NCI-H2196 (cell line): Measurements from ENCODE around the gene CHSY1.

ENCODE experiments used
- DNase-seq: peaks from one replicate; lab custom pipeline; 2025; ENCODE audit not compliant: unreplicated experiment; lab: John Stamatoyannopoulos, UW

The CHSY1 gene

GRCh38 chr15:101173233-101174119 lies 78.4 kb downstream of the CHSY1 start:
- DNase-seq, result no peak

GRCh38 chr15:101172501-101173071 lies 79.3 kb downstream of the CHSY1 start:
- DNase-seq, result no peak

GRCh38 chr15:101171954-101172353 lies 79.9 kb downstream of the CHSY1 start:
- DNase-seq, result no peak

GRCh38 chr15:101170568-101171350 lies 81.1 kb downstream of the CHSY1 start:
- DNase-seq, result no peak

GRCh38 chr15:101169495-101170071 lies 82.3 kb downstream of the CHSY1 start:
- no peak for DNase-seq

GRCh38 chr15:101168898-101169494 lies 82.9 kb downstream of the CHSY1 start:
- DNase-seq, result no peak

GRCh38 chr15:101168463-101168824 lies 83.4 kb downstream of the CHSY1 start:
- DNase-seq, result peak; percentile 10

DNA sequence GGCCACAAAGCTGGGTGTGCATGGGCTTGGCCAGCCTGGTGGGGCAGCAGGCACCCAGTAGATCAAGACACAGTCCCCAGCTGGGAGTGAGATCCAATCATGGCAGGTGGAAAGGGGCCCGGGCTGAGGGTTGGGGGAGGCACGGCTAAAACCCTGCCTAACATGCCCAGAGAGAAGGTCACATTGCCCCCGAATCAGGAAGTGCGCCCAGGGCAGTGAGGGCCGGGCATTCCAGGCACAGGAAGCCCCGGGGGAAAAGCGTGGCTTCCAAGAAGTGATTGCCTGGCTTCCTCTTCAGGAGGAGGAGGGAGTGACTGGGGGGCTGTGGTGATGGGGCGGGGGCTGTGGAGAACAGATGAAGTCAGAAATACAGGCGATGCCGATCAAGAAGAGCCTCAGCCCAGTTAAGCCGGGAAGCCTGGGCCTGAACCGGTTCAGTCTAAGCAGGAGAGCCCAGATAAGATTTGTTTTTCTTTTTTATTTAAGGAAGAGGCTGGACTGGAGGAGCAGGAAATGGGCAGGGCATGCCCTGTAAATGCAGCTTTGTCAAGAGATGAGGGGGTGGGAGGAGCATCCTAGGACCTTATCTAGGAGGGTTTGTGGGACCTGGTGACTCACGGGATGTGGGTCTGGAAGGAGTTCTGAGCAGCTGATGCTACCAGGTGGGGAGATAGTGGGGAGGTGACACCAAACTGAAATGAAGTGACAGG lies 83.9 kb downstream of the CHSY1 start:
- DNase-seq, result no peak

- DNase-seq, result no peak
Observed at GRCh38 chr15:101167411-101167752, 84.5 kb downstream of the CHSY1 start.

GRCh38 chr15:101165905-101166471 lies 85.9 kb downstream of the CHSY1 start:
- DNase-seq, result no peak

DNA sequence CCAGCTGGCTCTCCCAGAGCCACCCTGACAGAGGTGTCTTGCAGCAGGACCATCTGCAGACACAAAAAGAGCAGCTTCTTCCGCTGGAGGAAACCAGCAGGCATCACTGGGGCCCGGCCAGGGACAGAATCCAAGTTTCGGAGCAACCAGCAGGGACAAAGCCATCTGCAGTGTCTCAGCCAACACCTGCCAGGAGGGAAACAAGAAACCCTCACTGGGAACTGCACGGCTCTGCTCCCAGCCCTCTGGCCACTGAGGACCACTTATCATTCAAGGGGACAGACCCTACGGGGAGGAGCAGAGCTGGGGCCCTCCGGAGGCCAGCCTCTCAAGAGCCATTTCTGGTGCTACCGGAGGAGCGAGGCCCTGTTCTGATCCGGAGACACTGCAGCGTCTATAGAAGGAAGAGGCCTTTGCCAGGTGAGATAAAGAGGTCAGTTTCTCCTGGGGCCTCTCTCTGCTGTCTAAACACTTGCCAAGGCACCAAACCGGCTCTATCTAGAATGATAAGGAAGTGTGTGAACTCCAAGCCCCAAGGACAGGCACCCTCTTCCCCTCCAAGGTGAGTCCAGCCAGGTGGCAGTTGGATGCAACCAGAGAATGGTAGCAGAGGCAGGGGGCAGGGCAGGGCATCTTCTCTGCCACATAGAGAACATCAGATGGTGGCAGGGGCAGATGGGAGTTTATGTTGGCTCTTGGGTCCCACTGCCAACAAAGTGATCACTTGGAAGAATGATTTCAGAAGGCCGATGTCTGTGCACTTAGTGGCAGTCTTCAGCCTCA lies 89.0 kb downstream of the CHSY1 start:
- peak; percentile 70 for DNase-seq

- no peak for DNase-seq
Observed at GRCh38 chr15:101161656-101162055, 90.2 kb downstream of the CHSY1 start.

GRCh38 chr15:101159936-101160815 lies 91.7 kb downstream of the CHSY1 start:
- DNase-seq, result no peak

DNA sequence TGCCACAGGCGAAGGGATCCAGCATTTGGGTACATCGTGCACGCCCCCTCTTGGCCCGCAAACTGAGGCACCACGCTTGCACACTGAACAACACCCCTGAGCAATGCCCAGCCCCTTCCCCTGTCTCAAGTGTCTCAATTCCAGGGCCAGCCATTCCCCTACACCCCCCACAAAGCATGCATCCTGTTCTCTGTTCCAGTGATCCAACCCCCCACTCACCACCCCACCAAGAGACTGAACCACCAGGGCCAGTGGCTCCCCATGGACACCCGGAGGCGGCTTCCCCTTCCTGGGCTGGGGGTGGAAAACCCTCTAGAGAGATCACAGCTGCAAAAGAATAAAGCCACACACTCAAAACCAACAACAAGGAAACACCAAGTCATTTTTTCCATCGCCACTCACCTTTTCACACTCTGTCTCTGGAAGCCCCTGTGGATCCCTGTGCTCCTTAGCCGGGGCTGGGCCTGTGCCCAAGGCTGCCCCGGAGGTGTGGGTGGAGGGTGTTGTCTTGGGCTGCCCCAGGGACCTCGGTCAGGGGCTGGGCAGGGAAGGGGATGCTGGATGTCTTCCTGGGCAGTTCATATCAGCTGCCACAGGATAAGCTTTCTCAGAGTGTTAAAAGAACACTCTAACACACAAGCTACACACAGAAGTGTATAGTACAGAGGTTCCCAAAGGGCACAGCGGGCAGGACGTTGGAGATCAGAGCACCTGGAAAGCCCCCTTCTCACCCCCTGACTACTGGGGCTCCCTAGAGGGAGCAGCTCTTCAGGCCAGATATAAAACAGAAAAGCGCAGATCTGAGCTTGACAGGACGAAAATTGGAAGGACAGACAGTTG lies 92.5 kb downstream of the CHSY1 start:
- DNase-seq, result no peak

- DNase-seq, result no peak
Observed at GRCh38 chr15:101158166-101159095, 93.4 kb downstream of the CHSY1 start.

- no peak for DNase-seq
Observed at GRCh38 chr15:101157721-101158120, 94.1 kb downstream of the CHSY1 start.
